H9 (cell line): ENCODE data around the gene GABRA6. TPM values are rescaled to one million over a fixed set of nuclear protein-coding genes. Genes with fewer than 3 reads are reported as not detected.

Source experiments
- DNase-seq: peaks from one replicate; pipeline ENCODE4 v3.0.0-alpha.2; 2017
- H2AFZ ChIP-seq: one replicate; pipeline ENCODE4 v1.6.1; 2013; ENCODE audit warnings: mild to moderate bottlenecking, low read length, control low read depth, moderate library complexity
- H2AK5ac ChIP-seq: 2 replicates; pipeline ENCODE4 v1.6.1; 2013; ENCODE audit warnings: low read length, control low read depth, mixed read lengths; ENCODE audit not compliant: insufficient read length
- H2BK120ac ChIP-seq: one replicate; pipeline ENCODE4 v1.6.1; 2013; ENCODE audit warnings: low read depth, mild to moderate bottlenecking, low read length, control low read depth, inconsistent platforms; ENCODE audit not compliant: poor library complexity, severe bottlenecking
- H2BK12ac ChIP-seq: 2 replicates; pipeline ENCODE4 v1.6.1; 2013; ENCODE audit warnings: low read length, control low read depth, mixed read lengths, low read depth; ENCODE audit not compliant: insufficient read length
- H2BK15ac ChIP-seq: 2 replicates; pipeline ENCODE4 v1.6.1; 2013; ENCODE audit warnings: low read depth, low read length, control low read depth
- H2BK20ac ChIP-seq: one replicate; pipeline ENCODE4 v1.6.1; 2013; ENCODE audit warnings: low read depth, mild to moderate bottlenecking, low read length, control low read depth, inconsistent platforms; ENCODE audit not compliant: poor library complexity, severe bottlenecking
- H2BK5ac ChIP-seq: 2 replicates; pipeline ENCODE4 v1.6.1; 2013; ENCODE audit warnings: low read length, control low read depth, mixed read lengths; ENCODE audit not compliant: insufficient read length
- H3K14ac ChIP-seq: 2 replicates; pipeline ENCODE4 v1.6.1; 2013; ENCODE audit warnings: low read length, control low read depth; ENCODE audit not compliant: insufficient read depth
- H3K18ac ChIP-seq: 2 replicates; pipeline ENCODE4 v1.6.1; 2013; ENCODE audit warnings: low read depth, mild to moderate bottlenecking, mixed read lengths, low read length, control low read depth; ENCODE audit not compliant: insufficient read length
- H3K23ac ChIP-seq: 2 replicates; pipeline ENCODE4 v1.6.1; 2013; ENCODE audit warnings: low read length, control low read depth, mixed read lengths, low read depth; ENCODE audit not compliant: insufficient read length
- H3K23me2 ChIP-seq: 2 replicates; pipeline ENCODE4 v1.6.1; 2013; ENCODE audit warnings: low read depth, mild to moderate bottlenecking, mixed read lengths, low read length, control low read depth; ENCODE audit not compliant: insufficient read length, poor library complexity, severe bottlenecking
- H3K27ac ChIP-seq: 2 replicates; pipeline ENCODE4 v1.5.1; 2013; ENCODE audit warnings: low read length, control low read depth, mixed read lengths, low read depth; ENCODE audit not compliant: insufficient read length
- H3K27me3 ChIP-seq: 2 replicates; pipeline ENCODE4 v1.6.1; 2013; ENCODE audit warnings: low read length, control low read depth, inconsistent platforms; ENCODE audit not compliant: insufficient read depth
- H3K4ac ChIP-seq: 2 replicates; pipeline ENCODE4 v1.6.1; 2013; ENCODE audit warnings: low read depth, mild to moderate bottlenecking, control low read depth, inconsistent platforms, low read length, moderate library complexity
- H3K4me1 ChIP-seq: 2 replicates; pipeline ENCODE4 v1.6.1; 2013; ENCODE audit warnings: low read length, control low read depth, inconsistent platforms; ENCODE audit not compliant: insufficient read depth
- H3K4me2 ChIP-seq: 2 replicates; pipeline ENCODE4 v1.6.1; 2013; ENCODE audit warnings: low read length, control low read depth, mixed read lengths; ENCODE audit not compliant: insufficient read length, insufficient read depth
- H3K56ac ChIP-seq: 2 replicates; pipeline ENCODE4 v1.6.1; 2013; ENCODE audit warnings: low read depth, mild to moderate bottlenecking, mixed read lengths, low read length, control low read depth; ENCODE audit not compliant: insufficient read length
- H3K79me1 ChIP-seq: 2 replicates; pipeline ENCODE4 v1.6.1; 2013; ENCODE audit warnings: low read depth, mild to moderate bottlenecking, moderate library complexity, low read length, control low read depth, inconsistent platforms; ENCODE audit not compliant: insufficient read depth, poor library complexity, severe bottlenecking
- H3K79me2 ChIP-seq: 2 replicates; pipeline ENCODE4 v1.6.1; 2013; ENCODE audit warnings: low read length, control low read depth, inconsistent platforms; ENCODE audit not compliant: insufficient read depth
- H3K9ac ChIP-seq: 2 replicates; pipeline ENCODE4 v1.6.1; 2013; ENCODE audit warnings: low read length, control low read depth, mixed read lengths; ENCODE audit not compliant: insufficient read length; ENCODE audit errors: extremely low read depth
- H3K9me3 ChIP-seq: one replicate; pipeline ENCODE4 v1.6.1; 2013; ENCODE audit warnings: low read depth, low read length, inconsistent platforms; ENCODE audit not compliant: control insufficient read depth
- H3T11ph ChIP-seq: one replicate; pipeline ENCODE4 v1.6.1; 2013; ENCODE audit warnings: mild to moderate bottlenecking, low read length, control low read depth, inconsistent platforms
- H4K20me1 ChIP-seq: one replicate; pipeline ENCODE4 v1.6.1; 2013; ENCODE audit not compliant: control insufficient read depth, insufficient read length, insufficient read depth
- H4K5ac ChIP-seq: 2 replicates; pipeline ENCODE4 v1.6.1; 2013; ENCODE audit warnings: low read depth, mild to moderate bottlenecking, mixed read lengths, low read length, control low read depth; ENCODE audit not compliant: insufficient read length
- H4K8ac ChIP-seq: replicated peaks from 2 replicates; pipeline ENCODE4 v1.6.1; 2013; ENCODE audit warnings: low read length, control low read depth, mixed read lengths, low read depth; ENCODE audit not compliant: insufficient read length
- H4K91ac ChIP-seq: 2 replicates; pipeline ENCODE4 v1.6.1; 2013; ENCODE audit warnings: low read depth, mild to moderate bottlenecking, moderate library complexity, mixed read lengths, low read length, control low read depth; ENCODE audit not compliant: insufficient read length
- H3K27ac Mint-ChIP-seq, 3 experiments: 2 replicates in 2 of 3; 3 replicates in 1 of 3; pipeline ENCODE4 v1.8.0; 2020 to 2021; ENCODE audit warnings: mixed read lengths in 3 of 3, mild to moderate bottlenecking in 1 of 3, moderate library complexity in 1 of 3
- H3K27me3 Mint-ChIP-seq: 2 replicates; pipeline ENCODE4 v1.8.0; 2021; ENCODE audit warnings: low read depth, mild to moderate bottlenecking, moderate library complexity, mixed read lengths
- H3K36me3 Mint-ChIP-seq, 3 experiments: 2 replicates in 2 of 3; 3 replicates in 1 of 3; pipeline ENCODE4 v1.8.0; 2020 to 2021; ENCODE audit warnings: low read depth in 3 of 3, mixed read lengths in 3 of 3; ENCODE audit not compliant: insufficient read depth in 1 of 3
- H3K4me1 Mint-ChIP-seq, 2 experiments: 2 replicates each; pipeline ENCODE4 v1.8.0; 2020; ENCODE audit warnings: mixed read lengths in 2 of 2
- H3K4me3 Mint-ChIP-seq, 2 experiments: 2 replicates in 1 of 2; 3 replicates in 1 of 2; pipeline ENCODE4 v1.8.0; 2020 to 2021; ENCODE audit warnings: mild to moderate bottlenecking in 2 of 2, mixed read lengths in 2 of 2, moderate library complexity in 1 of 2
- H3K9me3 Mint-ChIP-seq, 2 experiments: 2 replicates in 1 of 2; 3 replicates in 1 of 2; pipeline ENCODE4 v1.8.0; 2020; ENCODE audit warnings: mild to moderate bottlenecking in 2 of 2, mixed read lengths in 2 of 2, moderate library complexity in 1 of 2
- CTCF ChIP-seq: fragments of 200-600 bp; sonication (generic); conservative IDR thresholded peaks from 3 replicates; pipeline ENCODE4 v1.8.0; 2021; ENCODE audit warnings: antibody characterized with exemption, mild to moderate bottlenecking
- WGBS: extraction: QIAGEN DNeasy Blood & Tissue Kit; methylation state at CpG from one replicate; pipeline ENCODE4 v1.1.7; 2013; ENCODE audit warnings: missing lambda C conversion rate, low lambda C conversion rate, mixed read lengths; ENCODE audit not compliant: insufficient read length; ENCODE audit errors: extremely low coverage; 5-methylcytosine and 5-hydroxymethylcytosine counted together
- total RNA-seq: library from RNA; stranded (reverse); gene quantifications from 2 replicates; pipeline ENCODE4 v1.2.1, GENCODE V29; 2021

Gene GABRA6
- total RNA-seq, 1 experiment from 2014 or later = not detected

DNA sequence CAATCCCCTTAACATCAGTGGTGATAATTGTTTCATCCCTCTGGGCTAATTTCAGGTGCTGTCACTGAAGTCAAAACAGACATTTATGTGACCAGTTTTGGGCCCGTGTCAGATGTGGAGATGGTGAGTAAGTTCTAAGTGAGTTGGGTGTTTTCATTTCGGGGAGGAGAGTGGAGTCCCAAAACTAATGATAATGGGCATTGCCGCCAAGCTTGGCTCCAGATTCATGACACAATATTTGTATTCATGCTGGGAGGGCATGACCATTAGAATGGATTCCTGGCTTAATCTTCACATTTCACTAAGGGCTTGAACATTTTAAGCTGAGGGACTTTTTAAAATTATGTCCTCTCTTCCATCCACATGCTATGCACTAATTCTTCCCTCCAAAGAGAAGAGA, 1.4 kb downstream of the GABRA6 start:
- Histone ChIP-seq H3K14ac (no peak overlapping the region), H4K5ac (no peak overlapping the region), H3K4ac (no peak overlapping the region), H2AK5ac (no peak overlapping the region), H3K56ac (no peak overlapping the region), H2BK5ac (no peak overlapping the region), H4K20me1 (no peaks in the 10 kb centered on the region), H4K91ac (no peak overlapping the region), H2AFZ (no peak overlapping the region), H3K9ac (no peak overlapping the region), H2BK12ac (no peak overlapping the region), H3K23ac (no peak overlapping the region), H3T11ph (no peak overlapping the region), H2BK120ac (no peak overlapping the region), H3K4me2 (no peak overlapping the region), H3K79me1 (no peaks in the 10 kb centered on the region), H3K27me3 (no peaks in the 10 kb centered on the region), H2BK15ac (no peak overlapping the region), H3K9me3 (no peaks in the 10 kb centered on the region), H3K23me2 (no peaks in the 10 kb centered on the region), H2BK20ac (no peak overlapping the region), H3K4me1 (no peaks in the 10 kb centered on the region), H4K8ac (no peak overlapping the region), H3K18ac (no peak overlapping the region), H3K27ac (no peak overlapping the region), H3K79me2 (no peaks in the 10 kb centered on the region)
- Mint-ChIP-seq H3K27me3 (no peaks in the 10 kb centered on the region), H3K9me3 (no peaks in the 10 kb centered on the region; a peak in 1 of 5 replicates), H3K4me3 (no peak overlapping the region), H3K27ac (no peak overlapping the region), H3K4me1 (no peaks in the 10 kb centered on the region; a peak in 1 of 4 replicates), H3K36me3 (no peaks in the 10 kb centered on the region)
- no peak for TF ChIP-seq CTCF
- no CpG with 5 or more reads among the region's 3 CpGs for WGBS
- DNase-seq = no peak
